HG03342 (cell line): ENCODE results near the gene GTPBP1.

ENCODE experiments used
- ATAC-seq: cut with Tn5 transposase; IDR thresholded peaks from one replicate; pipeline ENCODE4 v1.9.1; 2021; ENCODE audit warnings: mild to moderate bottlenecking, moderate library complexity; ENCODE audit not compliant: unreplicated experiment

GTPBP1 gene

DNA sequence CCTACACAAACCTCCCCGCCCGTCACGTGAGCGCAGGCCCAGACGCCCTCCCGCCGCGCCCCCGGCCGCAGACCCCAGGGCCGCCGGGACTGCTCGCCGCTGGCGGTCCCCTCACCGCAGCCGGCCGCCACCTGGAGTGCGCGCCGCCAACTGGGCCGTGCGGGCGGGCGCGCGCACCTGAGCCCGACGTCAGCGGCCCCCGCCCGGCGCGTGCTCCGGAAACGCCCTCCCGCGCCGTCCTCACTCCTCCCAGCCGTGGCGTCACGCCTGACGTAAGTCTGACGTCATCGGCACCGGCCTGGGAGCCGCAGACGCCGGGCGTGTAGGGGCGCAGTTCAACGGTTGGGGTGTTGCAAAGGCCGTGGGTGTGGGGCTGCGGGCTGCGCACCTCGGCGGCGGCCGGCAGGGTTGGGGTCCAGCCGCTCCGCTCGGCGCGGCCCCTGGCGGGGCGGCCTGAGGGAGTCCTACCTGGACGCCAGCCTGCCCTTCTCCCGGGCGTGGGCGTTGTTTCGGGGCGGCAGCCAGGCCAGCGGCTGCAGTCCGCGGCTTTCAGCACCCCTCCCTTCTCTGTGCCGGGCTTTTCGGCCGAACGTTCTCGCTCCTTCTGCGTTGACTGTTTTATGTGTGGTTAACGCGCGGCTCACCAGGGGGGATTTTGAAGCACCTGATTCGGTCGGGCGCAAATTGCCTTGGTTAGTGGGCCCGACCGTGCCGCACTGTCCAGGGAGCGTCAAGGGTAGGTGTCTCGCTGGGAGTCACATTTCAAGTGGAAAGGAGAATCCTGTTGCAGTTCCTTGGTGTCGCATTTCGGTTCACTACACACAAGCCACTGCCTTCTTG is 4.7 kb upstream of the GTPBP1 start, which contains the start of gene JOSD1:
JOSD1 (minus strand) TSS at position 155 of the 840 bp plus-strand sequence. CDS start 956 bp downstream, outside the sequence.
- ATAC-seq = peak; percentile 35

DNA sequence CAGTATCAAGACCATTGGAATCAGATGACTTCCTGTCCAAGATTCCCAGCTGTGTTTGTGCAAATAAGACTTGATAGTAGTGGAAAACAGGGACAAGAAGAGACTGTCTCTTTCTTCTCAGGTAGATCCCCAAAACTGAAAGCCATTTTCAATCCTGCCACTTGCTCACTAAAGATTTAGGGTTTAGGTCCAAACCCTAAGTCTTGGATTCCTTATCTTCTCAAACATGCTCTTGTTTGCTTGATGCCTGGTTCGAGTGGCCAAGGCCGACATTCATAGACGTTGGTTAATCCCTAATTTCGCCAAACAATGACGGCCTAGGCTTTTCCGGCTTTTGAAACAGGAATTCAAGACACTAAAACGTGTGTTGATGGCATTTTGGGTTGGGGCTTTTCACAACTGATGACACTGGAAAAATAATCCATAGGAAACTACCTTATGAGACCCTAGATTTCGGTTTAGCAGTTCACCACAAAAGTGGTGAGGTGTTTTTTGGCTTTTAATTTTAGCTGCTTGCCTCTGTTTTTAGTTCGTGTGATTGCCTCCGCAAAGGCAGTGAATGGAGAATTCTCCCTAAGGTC is 1.0 kb upstream of the GTPBP1 start:
- ATAC-seq = no peak

DNA sequence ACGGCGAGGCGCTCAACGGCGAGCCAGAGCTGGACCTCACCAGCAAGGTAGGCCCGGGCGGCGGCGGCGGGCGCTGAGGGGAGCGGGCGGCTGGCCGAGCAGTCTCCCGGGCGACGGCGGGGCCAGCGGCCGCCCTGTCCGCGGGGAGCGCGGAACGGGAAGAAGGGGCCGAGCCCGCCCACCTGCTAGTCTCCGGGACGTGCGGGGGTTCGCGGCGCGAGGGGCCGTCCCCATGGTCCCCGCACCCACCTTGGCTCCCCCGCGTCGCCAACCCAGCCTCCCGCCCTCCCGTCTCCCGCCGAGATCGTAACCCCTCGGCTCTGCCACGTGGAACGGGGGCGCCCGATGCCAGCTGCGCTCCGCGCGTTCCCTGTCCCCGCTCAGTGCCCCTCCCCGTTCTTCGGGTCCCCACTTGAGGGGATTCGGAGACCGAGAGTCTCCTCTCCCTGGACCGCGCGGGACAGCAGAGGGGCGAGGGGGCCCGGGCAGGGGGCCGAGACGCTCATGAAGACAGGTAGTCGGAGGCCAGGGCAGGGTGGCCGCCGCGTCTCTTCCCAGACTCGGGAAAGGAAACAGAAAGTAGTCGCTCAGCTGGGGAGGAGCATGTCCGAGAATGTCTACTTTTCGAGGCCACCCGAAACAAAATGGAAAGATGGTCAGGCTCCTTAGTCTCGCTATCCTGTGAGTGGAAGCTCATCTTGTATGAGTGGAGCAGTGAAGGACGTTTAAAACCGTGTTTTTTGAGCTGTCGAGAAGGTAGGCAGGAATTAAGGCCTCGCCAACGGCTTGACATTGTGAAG is 557 bp downstream of the GTPBP1 start:
- no peak for ATAC-seq

DNA sequence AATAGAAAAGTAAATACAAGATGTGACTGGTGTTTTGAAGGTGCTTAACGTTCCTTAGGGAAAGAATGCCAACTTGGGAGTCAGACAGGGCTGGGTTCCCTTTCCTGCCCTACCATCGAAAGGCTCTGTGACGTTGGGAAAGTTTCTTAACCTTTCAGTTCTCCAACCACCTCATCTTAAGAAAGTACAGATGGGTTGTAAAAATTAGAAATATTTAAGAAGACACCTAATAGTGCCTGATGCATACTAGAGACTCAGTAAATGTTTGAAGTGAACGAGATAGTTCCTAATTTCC is 1.1 kb downstream of the GTPBP1 start:
- no peak for ATAC-seq

DNA sequence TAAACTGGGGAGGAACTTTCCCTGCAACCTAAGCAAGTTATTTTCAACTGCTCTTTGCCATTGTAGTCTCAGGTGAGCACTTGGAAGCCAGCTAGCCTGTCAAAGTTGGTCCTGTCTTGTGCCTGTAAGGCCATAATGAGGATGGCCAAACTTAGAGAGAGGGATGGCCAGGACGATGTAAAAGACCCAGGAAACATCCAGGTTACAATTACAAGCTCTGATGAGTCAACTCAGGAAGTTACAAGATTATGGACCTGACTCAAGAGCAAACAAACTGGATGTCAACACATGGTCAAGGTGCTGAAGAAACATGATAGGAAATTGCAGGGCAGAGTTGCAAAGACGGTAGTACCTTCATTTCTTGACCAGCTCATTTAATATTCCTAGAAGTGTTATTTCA is 1.6 kb downstream of the GTPBP1 start:
- ATAC-seq = no peak

DNA sequence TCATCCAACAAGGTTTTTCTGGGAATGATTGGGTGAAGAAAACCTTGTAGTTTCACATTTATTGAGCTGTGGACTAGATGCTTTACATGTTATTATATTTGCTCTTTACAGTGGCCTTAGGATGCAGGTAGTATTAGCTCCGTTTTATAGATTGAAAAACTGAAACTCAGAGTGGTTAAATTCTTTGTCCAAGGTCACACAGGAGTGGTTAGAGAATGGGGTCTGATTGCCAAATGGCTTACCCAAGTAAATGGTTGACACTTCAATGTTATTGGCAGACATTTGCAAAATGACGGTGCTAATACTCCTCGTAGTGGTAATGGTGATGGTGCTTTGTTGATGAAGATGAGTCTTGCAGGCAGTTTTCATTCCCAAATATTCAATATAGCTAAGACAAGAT is 2.2 kb downstream of the GTPBP1 start:
- ATAC-seq = no peak

DNA sequence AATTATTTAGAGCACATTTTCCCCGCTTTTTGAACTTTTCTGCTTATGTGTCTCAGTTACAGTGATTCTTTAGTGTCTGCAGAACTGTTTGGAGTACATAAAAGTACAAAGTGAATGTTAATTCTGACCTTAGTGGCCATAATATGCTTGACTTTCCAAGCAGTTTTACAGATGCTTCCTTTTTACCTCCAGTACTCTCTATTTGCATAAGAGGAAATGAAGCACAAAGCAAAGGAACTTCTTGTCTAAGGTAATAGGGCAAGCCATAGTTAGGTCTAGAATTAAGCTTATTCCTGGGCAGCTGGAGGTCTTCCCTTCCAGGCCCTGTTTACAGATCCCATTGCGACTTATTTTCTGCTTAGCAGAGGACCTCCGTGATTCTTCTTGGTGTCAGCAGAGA is 3.6 kb downstream of the GTPBP1 start:
- no peak for ATAC-seq

DNA sequence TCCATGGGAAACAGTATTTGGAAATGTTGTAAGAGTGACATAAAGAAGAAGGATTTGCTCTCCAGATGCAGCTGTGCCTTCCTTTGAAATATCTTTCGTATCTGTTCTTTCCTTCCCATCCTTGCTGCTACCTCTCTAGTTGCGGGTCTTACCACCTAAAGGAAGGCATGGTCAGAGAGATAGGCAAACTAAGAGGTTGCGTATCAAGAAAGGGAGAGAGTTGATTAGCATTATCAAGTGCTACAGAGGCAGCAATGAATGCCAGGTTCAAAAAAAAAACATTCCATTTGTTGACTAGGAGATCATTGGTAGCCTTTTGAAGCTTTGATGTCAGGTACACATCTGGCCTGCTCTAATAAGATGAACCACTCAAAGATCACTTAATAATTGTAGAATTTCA is 4.6 kb downstream of the GTPBP1 start:
- no peak for ATAC-seq

DNA sequence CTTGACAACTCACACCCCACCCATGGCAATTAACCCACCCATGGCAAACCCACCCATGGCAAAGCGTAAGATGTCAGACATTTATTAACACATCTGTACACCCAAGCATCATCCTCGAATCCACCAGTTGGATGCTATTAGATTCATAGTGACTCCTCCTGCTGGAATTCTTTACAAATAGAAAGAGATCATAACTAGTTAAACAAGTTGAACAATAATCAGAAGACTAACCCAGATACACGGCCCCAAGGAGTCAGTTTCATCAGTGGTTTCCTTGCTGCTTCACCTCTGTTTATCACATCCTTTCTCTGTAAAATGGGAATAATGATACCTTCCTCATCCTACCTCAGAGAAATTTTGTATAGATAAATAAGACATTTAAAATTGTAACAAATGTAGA is 5.1 kb downstream of the GTPBP1 start:
- ATAC-seq = no peak

DNA sequence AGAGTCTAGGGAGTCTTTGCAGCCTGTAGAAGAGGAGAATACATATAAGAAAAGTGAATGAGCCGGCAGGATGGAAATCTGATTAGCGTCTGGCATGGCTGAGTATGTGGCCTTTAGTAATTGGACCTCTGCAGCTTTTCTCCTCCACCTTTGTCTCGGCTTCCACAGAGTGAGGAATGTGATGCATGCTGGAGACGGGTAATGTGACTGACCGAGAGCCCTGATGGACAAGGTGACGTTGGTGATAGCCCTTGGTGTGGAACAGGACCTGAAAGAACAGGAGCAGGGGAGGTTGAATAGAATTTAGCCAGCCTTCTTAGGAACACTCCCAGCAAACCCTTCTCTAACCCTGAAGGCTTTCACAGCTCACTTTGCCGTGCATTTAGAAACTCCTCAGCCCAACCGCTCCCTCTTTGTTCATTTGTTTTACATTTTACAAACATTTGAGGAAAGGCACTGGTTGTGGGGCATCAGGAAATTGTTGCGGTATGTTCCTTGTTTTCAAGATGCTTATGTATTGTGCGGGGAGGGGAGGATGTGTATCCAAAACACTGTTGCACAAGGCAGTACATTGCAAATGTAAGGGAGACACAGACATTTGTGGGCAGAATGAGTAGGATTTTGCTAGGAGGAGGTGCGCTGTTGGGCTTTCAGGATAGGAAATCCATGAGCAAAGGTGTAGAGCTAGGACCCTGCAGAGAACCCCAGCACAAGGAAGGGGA is 6.9 kb downstream of the GTPBP1 start:
- ATAC-seq = no peak

DNA sequence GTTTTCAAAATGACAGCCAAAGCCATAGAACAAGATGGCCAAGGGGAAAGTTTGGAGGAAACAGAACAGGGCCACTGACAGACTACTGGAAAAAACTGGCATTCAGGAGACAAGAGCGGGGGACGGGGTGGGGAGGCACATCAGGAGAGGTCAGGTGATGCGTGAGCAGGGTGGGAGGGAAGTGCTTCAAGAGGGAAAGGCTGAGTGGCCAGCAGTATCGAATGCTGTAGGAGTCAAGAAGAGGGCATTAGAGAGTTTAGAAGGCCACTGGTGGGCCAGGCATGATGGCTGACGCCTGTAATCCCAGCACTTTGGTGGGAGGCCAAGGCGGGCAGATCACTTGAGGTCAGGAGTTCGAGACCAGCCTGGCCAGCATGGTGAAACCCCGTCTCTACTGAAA is 8.2 kb downstream of the GTPBP1 start:
- no peak for ATAC-seq

DNA sequence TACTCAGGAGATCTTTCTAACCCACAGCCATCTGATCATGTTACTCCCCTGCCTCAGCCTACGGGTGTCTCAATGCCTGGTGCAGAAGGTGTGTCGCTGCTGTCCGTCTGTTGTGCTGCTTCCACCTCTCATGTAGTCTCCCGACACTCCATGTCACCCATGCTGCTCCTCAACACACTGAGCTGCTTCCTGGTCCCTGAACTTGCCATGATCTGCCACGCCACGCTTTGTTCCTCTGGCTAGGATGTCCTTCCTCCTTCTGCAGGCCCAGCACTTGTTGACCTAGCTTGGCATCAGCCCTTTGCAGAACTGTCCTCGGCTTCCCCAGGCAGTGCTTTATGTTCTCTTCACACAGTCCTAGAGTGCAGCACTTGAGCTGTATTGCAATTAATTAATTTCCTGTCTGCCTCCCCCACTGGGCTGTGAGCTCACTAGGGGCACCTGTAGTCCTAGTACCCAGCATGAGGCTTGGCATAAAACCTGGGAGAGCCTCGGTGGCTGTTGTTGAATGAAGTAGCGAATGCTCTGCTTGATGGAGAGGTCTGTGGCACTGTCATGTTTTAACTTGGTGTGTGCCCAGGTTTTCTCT is 9.5 kb downstream of the GTPBP1 start:
- ATAC-seq = no peak

DNA sequence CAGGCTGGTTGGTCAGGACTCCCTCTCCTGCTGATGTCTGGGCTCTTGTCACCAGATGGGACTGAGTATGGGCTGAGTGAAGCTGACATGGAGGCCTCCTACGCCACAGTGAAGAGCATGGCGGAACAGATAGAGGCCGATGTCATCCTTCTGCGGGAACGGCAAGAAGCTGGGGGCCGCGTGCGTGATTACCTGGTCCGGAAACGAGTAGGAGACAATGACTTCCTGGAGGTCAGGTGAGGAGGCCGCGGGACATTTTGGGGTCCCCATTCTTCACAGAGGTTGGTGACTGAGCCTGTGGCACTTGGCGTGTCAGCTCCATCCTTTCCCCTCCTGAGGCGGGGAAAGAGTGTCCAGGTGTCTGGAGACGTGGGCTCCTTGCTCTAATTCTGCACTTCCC is 10.1 kb downstream of the GTPBP1 start:
- no peak for ATAC-seq

DNA sequence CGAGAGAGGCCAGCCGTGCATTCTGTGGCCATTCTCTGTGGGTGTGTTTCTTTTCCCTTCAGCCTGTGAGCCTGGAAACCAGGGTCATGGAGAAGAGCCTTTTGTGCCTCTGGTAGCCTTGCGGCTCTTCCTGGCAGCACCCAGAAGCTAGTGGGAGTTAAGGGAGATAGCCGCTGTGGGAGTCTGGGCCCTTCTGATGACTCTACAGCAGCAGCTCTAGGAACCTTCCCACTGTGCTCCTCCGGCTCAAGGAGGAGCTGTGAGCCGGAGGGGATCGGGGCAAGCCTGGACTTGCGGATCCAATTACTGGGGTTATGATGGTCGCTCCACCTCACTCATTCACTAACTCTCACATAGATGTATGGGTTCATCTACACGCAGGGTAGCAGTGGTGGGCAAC is 10.5 kb downstream of the GTPBP1 start:
- no peak for ATAC-seq

DNA sequence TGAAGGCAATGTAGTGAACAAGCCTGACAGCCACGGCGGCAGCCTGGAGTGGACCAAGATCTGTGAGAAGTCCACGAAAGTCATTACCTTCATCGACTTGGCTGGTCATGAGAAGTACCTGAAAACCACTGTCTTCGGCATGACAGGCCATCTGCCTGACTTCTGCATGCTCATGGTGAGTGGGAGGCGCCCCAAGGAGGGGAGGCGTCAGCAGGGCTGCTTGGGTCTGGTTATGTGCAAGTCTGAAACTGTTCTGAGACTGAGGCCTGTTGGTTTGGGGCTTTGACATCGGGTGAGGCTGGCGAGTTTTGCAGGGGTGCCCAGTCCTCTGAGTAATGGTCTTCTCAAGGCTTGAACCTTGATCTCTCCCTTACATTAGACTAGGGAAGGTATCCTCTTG is 11.1 kb downstream of the GTPBP1 start:
- no peak for ATAC-seq

DNA sequence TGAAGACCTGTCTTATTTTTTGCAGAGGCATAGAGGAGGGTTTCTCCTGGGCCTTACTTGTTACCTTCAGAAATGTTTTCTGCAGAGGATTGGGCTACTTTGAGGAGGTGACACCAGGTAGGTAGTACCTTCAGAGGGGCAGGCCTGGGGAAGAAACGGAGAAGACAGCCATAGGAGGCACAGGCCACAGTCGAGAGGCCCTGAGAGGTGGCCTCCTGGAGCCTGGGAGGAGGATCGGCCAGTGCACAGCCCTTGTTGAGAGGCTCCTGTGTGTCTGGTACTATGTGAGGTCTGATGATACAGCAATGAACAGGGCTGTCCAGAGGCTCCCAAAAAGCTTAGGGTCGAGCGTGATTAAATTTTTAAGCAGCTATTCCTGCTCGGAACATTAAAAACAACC is 11.5 kb downstream of the GTPBP1 start:
- no peak for ATAC-seq

DNA sequence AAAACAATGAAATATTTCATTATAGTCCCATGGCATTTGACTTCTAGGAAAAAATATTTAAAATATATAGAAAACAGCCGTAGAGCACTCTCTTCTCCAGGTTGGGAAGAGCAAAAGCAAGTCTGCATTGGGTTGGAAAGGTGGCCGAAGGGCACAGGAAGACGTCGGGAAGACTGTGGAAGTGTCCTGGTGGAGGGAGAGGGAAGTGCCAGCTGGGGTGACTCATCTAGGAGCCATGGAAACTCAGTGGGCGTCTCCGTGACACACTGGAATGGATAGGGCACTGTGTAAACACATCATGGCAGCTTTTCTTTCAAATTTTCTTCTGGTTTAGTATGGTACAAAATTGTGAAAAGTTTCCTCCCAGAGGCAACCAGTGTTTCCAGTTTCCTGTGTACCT is 12.7 kb downstream of the GTPBP1 start:
- no peak for ATAC-seq

DNA sequence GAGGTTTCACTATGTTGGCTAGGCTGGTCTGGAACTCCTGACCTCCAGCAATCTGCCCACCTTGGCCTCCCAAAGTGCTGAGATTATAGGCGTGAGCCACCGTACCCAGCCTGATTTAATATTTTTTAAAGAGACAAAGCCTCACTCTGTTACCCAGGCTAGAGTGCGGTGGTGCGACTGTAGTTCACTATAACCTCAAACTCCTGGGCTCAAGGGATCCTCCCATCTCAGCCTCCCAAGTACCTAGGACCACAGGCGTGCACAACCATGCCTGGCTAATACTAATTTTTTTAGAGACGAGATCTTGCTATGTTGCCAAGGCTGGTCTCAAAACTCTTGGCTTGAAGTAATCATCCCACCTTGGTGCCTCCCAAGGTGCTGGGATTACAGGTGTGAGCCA is 13.5 kb downstream of the GTPBP1 start:
- no peak for ATAC-seq

DNA sequence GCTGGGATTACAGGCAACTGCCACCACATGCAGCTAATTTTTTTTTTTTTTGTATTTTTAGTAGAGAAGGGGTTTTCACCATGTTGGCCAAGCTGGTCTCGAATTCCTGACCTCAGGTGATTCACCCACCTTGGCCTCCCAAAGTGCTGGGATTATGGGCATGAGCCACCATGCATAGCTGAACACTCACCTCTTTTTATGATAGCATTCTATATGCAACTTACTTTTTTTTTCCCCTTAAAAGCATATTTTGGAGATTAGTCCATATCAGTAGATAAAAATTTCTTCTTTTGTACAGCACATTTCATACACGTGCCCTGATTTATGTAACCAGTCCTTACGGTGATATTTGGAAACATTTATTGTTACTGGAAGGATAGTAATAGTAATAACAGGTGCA is 14.6 kb downstream of the GTPBP1 start:
- ATAC-seq = no peak

DNA sequence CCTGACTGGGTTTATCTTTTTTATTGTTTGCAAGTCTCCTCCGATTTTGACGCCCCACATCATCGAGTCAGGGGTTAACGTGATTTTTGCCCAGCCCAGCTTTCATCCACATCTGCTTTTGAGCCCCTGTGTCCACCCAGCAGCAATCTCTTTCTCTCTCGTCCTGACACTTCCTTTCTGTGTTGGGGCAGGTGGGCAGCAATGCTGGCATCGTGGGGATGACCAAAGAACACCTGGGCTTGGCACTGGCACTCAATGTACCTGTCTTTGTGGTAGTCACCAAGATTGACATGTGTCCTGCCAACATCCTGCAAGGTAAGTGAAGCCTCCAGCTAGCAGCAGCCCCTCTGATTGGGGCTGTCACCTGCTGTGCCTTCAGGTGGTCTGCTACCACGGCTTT is 15.8 kb downstream of the GTPBP1 start:
- no peak for ATAC-seq

DNA sequence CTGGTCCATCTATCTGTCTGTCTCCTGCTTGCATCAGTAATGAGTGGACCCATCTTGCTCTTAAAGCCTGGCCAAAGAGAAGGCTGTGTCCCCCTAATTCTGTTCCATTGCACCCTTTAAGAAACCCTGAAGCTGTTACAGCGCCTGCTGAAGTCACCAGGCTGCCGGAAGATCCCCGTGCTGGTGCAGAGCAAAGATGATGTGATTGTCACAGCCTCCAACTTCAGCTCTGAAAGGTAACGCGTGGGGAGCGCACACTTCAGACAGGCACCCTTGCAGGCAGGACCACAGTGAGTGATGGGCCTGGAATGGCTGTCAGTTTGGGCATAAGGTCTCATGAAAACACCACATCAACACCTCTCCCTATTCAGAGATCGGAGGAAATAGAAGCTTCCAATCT is 18.4 kb downstream of the GTPBP1 start:
- no peak for ATAC-seq
